HG03565 (cell line): ENCODE data around the gene TMEM125.

Experiments
- ATAC-seq: cut with Tn5 transposase; IDR thresholded peaks from one replicate; pipeline ENCODE4 v1.9.1; 2021; ENCODE audit warnings: mild to moderate bottlenecking, moderate library complexity; ENCODE audit not compliant: unreplicated experiment

The TMEM125 gene

GRCh38 chr1:43246466-43247213 is 23.1 kb upstream of the TMEM125 start:
- ATAC-seq = no peak

- ATAC-seq = no peak
Observed at GRCh38 chr1:43247256-43247921, 22.4 kb upstream of the TMEM125 start.

- no peak for ATAC-seq
Observed at GRCh38 chr1:43250351-43250761, 19.4 kb upstream of the TMEM125 start.

- ATAC-seq = no peak
Observed at GRCh38 chr1:43251024-43251423, 18.8 kb upstream of the TMEM125 start.

- ATAC-seq = no peak
Observed at GRCh38 chr1:43252225-43252624, 17.6 kb upstream of the TMEM125 start.

GRCh38 chr1:43253173-43253572 is 16.6 kb upstream of the TMEM125 start:
- no peak for ATAC-seq

- no peak for ATAC-seq
Observed at GRCh38 chr1:43253876-43254275, 15.9 kb upstream of the TMEM125 start.

- no peak for ATAC-seq
Observed at GRCh38 chr1:43255438-43256210, 14.2 kb upstream of the TMEM125 start.

GRCh38 chr1:43256675-43257570 is 12.9 kb upstream of the TMEM125 start:
- ATAC-seq = no peak

- ATAC-seq = no peak
Observed at GRCh38 chr1:43258370-43258769, 11.4 kb upstream of the TMEM125 start.

GRCh38 chr1:43265431-43265830 is 4.4 kb upstream of the TMEM125 start:
- no peak for ATAC-seq

GRCh38 chr1:43266881-43267280 is 2.9 kb upstream of the TMEM125 start:
- no peak for ATAC-seq

GRCh38 chr1:43267291-43267805 is 2.4 kb upstream of the TMEM125 start:
- ATAC-seq = no peak

GRCh38 chr1:43267818-43268425 is 1.9 kb upstream of the TMEM125 start:
- no peak for ATAC-seq

- ATAC-seq = no peak
Observed at GRCh38 chr1:43270421-43271095, 775 bp downstream of the TMEM125 start.

- no peak for ATAC-seq
Observed at GRCh38 chr1:43271186-43272118, 1.7 kb downstream of the TMEM125 start.

- no peak for ATAC-seq
Observed at GRCh38 chr1:43272161-43272560, 2.4 kb downstream of the TMEM125 start.
